Measurements from ENCODE around the gene GLB1L. TPM values are rescaled to one million over a fixed set of nuclear protein-coding genes. Genes with fewer than 3 reads are reported as not detected.
A peak's percentile ranks its signal among the peaks of the same experiment; 100 is the strongest.
"Not testable (repeated sequence)": the region's sequence is repeated elsewhere in the genome, so short reads cannot be mapped to it uniquely, and the experiment has no call there.

Gene GLB1L
- total RNA-seq, 2 donors from 2014 or later = 4.7 to 4.9 TPM

DNA sequence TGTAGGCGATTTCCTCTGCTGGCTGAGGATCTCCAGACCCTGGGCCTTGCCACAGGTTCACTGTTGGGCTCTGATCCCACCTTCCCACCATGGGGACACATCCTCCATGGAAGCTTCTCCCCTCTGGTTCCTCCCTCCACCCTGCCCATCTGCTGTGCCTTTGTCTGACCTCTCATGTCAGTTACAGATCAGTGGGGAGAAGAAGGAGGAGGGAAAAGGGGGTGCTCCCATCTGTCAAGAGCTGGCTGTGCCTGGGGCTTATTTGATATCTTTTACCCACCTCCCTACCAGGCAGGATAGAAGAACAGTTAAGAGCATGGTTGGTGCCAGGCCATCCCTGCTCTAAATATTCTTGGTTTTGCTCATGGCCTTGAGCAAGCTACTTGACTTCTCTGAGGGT lies 21.6 kb upstream of the GLB1L start:
- intact Hi-C loops (cut with DNase I) = no loop called here
- DNase-seq (no peak), ATAC-seq (no peak)

GRCh38 chr2:219266232-219266631 lies 21.0 kb upstream of the GLB1L start:
- no peak for DNase-seq
- no peak for ATAC-seq
- intact Hi-C loops (cut with DNase I) = no loop called here

DNA sequence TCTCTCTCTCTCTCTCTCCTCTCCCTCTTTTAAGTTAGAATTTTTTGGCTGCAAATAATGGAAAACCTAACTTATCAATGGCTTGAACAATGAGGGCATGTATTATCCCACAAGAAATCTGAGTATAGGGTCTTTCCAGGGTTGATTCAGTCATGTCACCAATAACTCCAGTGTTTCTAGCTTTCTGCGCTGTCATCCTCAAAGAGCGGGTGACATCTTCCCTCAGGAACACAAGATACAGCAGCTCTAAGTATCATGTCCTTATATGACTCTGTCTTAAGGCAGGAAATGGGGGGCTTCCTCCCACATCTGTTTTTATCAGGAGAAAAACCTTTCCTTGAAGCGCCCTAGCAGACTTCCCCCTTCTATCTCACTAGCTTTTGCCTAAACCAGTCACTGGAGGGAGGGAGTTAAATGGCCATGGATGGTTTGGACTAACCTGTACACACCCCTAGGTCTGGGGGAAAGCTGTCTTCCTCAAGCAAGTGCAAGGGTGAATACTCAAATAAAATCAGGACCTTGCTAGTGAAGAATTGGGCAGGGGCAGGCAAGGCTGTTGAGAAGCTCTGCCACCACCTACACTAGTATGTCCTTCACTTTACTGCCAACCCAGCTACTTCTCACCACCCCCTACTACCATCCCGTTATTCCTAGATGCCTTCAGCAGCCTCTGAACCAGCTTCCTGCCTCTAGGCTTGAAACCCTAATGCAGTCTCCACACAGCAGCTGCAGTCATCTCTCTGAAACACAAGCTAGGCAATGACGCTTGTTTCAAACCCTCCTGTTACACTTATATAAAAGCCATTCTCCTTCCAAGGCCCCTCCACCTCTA lies 16.0 kb upstream of the GLB1L start:
- intact Hi-C loops (cut with DNase I) = no loop called here
- DNase-seq (no peak), ATAC-seq (no peak)

DNA sequence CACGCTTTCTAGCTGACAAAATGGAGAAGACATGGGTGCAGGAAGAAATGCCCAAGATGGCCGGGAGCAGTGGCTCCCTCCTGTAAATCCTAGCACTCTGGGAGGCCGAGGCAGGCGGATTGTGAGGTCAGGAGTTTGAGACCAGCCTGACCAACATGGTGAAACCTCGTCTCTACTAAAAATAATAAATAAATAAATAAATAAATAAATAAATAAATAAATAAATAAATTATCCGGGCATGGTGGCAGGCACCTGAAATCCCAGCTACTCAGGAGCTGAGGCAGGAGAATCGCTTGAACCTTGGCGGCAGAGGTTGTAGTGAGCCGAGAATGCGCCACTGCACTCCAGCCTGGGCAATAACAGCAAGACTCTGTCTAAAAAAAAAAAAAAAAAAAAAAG lies 13.7 kb upstream of the GLB1L start:
- DNase-seq; intact Hi-C loops (cut with DNase I): not testable (repeated sequence)

DNA sequence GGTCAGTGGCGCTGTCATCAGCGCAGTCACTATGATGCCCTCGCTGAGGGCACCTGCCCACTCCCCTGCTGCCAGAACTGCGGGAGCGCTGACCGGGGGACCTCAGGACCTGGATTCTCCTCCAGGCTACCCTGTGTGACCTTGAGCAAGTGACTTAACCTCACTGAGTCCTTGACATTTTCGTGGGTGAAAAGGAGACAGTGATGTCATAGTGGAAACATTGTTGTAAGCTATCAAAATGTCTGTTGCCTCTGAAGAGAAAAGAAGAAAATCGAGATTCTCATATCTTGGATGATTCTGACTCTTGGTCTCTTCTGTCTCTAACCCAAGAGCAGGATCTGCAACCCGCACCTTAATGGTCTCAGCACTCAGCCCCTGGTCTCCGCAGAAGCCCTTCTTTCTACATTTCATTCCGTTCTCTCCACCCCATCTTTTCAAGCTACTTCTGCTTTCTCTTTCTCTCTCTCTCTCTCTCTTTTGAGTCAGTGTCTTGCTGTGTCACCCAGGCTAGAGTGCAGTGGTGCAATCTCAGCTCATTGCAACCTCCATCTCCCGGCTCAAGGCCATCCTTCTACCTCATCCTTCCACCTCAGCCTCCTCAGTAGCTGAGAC lies 9.5 kb upstream of the GLB1L start:
- intact Hi-C loops (cut with DNase I) = no loop called here
- ATAC-seq = peak in 1 of 2 donors; percentile 7
- no peak for DNase-seq

More for the DNA sequence above, 13.7 kb upstream of the GLB1L start:
- ATAC-seq = not testable (repeated sequence)

- intact Hi-C loops (cut with DNase I) = no loop called here
- ATAC-seq (peak; percentile 92 to 93), DNase-seq (peak; percentile 91)
Measured at GRCh38 chr2:219253753-219254589, 8.7 kb upstream of the GLB1L start, which contains the start of gene TUBA4A. Gene TUBA4A, minus strand, starts transcription at chr2:219253918. Its CDS starts 60 bp downstream, at chr2:219253858.

- DNase-seq (no peak), ATAC-seq (peak; percentile 26 to 35)
- intact Hi-C loops (cut with DNase I) = no loop called here
Measured at GRCh38 chr2:219252900-219253752, 7.9 kb upstream of the GLB1L start, which contains the start of gene TUBA4B. Gene TUBA4B, plus strand, starts transcription at chr2:219253243. Its CDS starts 165 bp downstream, at chr2:219253408.

DNA sequence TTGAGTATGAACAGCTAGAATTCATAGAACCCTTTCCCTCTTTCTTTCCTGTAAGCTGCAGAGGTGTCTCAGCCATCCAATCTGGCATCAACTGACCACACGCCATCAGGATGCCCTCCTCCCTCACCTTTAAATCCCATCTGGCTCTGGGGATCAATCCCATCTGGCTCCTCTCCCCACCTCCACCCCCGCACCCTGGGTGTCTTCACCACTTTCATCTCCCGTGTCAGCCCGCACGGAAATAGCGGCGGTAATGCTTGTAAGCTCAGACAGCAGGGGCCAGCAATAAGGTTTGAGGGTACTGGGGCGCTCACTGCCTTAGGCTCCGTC lies 7.3 kb upstream of the GLB1L start:
- ATAC-seq = no peak
- no peak for DNase-seq
- intact Hi-C loops (cut with DNase I) = no loop called here

- intact Hi-C loops (cut with DNase I) = no loop called here
- DNase-seq (no peak), ATAC-seq (no peak)
Measured at GRCh38 chr2:219252084-219252483, 6.8 kb upstream of the GLB1L start.

- intact Hi-C loops (cut with DNase I) = no loop called here
- DNase-seq (no peak), ATAC-seq (no peak)
Measured at GRCh38 chr2:219251656-219252055, 6.4 kb upstream of the GLB1L start.

- no peak for ATAC-seq
- intact Hi-C loops (cut with DNase I) = no loop called here
- DNase-seq = no peak
Measured at GRCh38 chr2:219250049-219250781, 5.0 kb upstream of the GLB1L start.

- ATAC-seq = peak; percentile 4 to 21
- DNase-seq = peak; percentile 64
- intact Hi-C loops (cut with DNase I) = loop anchor here in 1 of 2 donors (10.0 kb wide), 1 partner anchor 45 kb away; no protein-coding TSS in a partner anchor
Measured at GRCh38 chr2:219249203-219249980, 4.1 kb upstream of the GLB1L start.

DNA sequence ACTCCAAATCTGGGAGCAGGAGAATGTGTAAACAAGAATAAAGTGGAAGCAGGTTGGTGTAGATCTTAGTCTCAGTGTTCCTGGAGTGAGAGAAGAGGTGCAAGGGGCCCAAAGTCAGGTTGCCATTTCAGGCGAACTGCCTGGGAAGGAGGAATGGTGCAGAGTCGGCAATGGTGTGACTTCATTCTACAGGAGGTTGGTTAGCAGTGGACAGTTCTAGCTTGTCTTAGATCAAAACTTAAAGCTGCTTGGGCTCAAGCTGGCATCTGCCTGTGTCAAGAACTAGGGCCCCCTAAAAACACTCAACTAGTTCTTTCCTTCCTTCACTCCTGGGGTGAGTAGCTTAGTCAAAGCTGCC lies 3.6 kb upstream of the GLB1L start:
- intact Hi-C loops (cut with DNase I) = loop anchor here in 1 of 2 donors (10.0 kb wide), 1 partner anchor 46 kb away; no protein-coding TSS in a partner anchor
- no peak for ATAC-seq
- no peak for DNase-seq

GRCh38 chr2:219247678-219248642 lies 2.7 kb upstream of the GLB1L start:
- peak in 1 of 2 donors; percentile 2 for ATAC-seq
- intact Hi-C loops (cut with DNase I) = loop anchor here in 1 of 2 donors (10.0 kb wide), 1 partner anchor 47 kb away; no protein-coding TSS in a partner anchor
- DNase-seq = no peak

- no peak for DNase-seq
- intact Hi-C loops (cut with DNase I) = loop anchor here in 1 of 2 donors (10.0 kb wide), 1 partner anchor 48 kb away; no protein-coding TSS in a partner anchor
- no peak for ATAC-seq
Measured at GRCh38 chr2:219246559-219246958, 1.3 kb upstream of the GLB1L start.

GRCh38 chr2:219245899-219246230 lies 621 bp upstream of the GLB1L start:
- ATAC-seq = no peak
- no peak for DNase-seq
- intact Hi-C loops (cut with DNase I) = loop anchor here (2.0 to 10.0 kb wide), 2 partner anchors 17 to 49 kb away; partner anchors contain the start of genes ANKZF1 (in 1 of the 2) and ATG9A (in 1 of the 2)
